B cell (primary cell): ENCODE data around the gene LRRN3. TPM values are rescaled to one million over a fixed set of nuclear protein-coding genes. Genes with fewer than 3 reads are reported as not detected.

ENCODE experiments used
- ATAC-seq: fragments of 200-7000 bp; cut with Tn5 transposase; one replicate; pipeline ENCODE4 v1.10.0; 2021; ENCODE audit warnings: low read depth, mild to moderate bottlenecking, moderate number of reproducible peaks, moderate library complexity
- CTCF ChIA-PET: fragments of 350-600 bp; sonication (Branson Sonifier 250); formaldehyde crosslinking; loops from one replicate; lab custom pipeline; 2021; ENCODE audit warnings: antibody characterized with exemption, inconsistent platforms; lab: Charles Lee
- POLR2A ChIA-PET: fragments of 350-600 bp; sonication (Branson Sonifier 250); formaldehyde crosslinking; loops from one replicate; lab custom pipeline; 2021; ENCODE audit warnings: antibody characterized with exemption; lab: Charles Lee
- DNase-seq: peaks from one replicate; pipeline ENCODE4 v3.0.0; 2013
- H2AFZ ChIP-seq: 2 replicates; pipeline ENCODE4 v1.6.1; 2012; ENCODE audit warnings: mild to moderate bottlenecking, low read depth, low read length; ENCODE audit not compliant: insufficient read depth, poor library complexity, severe bottlenecking
- H3K27ac ChIP-seq, 2 donors: 1 replicate in 1 of 2; 2 replicates in 1 of 2; pipeline ENCODE4 v1.5.1; 2012 to 2013; ENCODE audit warnings: low read length in 2 of 2, mild to moderate bottlenecking in 2 of 2, moderate library complexity in 1 of 2
- H3K27me3 ChIP-seq, 4 experiments: fragments of 200-600 bp in 1 of 4; sonication (generic) in 1 of 4; replicated peaks in 1 of 4; 1 replicate in 2 of 4; 2 replicates in 2 of 4; pipeline versions ENCODE4 v1.6.1 to v1.7.0; 2013 to 2016; ENCODE audit warnings: low read length in 3 of 4, mild to moderate bottlenecking in 2 of 4, mixed read lengths in 1 of 4, moderate library complexity in 1 of 4; ENCODE audit not compliant: insufficient read depth in 4 of 4, control insufficient read depth in 3 of 4; ENCODE audit errors: control extremely low read depth in 1 of 4
- H3K36me3 ChIP-seq, 2 experiments: replicated peaks in 1 of 2; 1 replicate in 1 of 2; 2 replicates in 1 of 2; pipeline versions ENCODE4 v1.6.1 to v1.7.1; 2013; ENCODE audit warnings: low read length in 1 of 2; ENCODE audit not compliant: insufficient read depth in 2 of 2, control insufficient read depth in 1 of 2; ENCODE audit errors: control extremely low read depth in 1 of 2, extremely low read depth in 1 of 2
- H3K4me1 ChIP-seq, 2 donors: fragments of 200-600 bp in 1 of 2; sonication (generic) in 1 of 2; 1 replicate in 1 of 2; 2 replicates in 1 of 2; pipeline versions ENCODE4 v1.5.1 to v1.6.1; 2013 to 2017; ENCODE audit warnings: low read length in 2 of 2; ENCODE audit not compliant: control insufficient read depth in 2 of 2, insufficient read depth in 2 of 2
- H3K4me2 ChIP-seq: replicated peaks from 2 replicates; pipeline ENCODE3; 2012; ENCODE audit warnings: mild to moderate bottlenecking, low read depth, low read length; ENCODE audit not compliant: poor library complexity, severe bottlenecking
- H3K4me3 ChIP-seq, 5 experiments: fragments of 200-600 bp in 1 of 5; sonication (generic) in 1 of 5; 1 replicate in 3 of 5; 2 replicates in 2 of 5; pipeline versions ENCODE4 v1.5.1 to v1.7.0; 2011 to 2016; ENCODE audit warnings: low read length in 4 of 5, mild to moderate bottlenecking in 4 of 5, low read depth in 2 of 5, control low read depth in 1 of 5, moderate library complexity in 1 of 5; ENCODE audit not compliant: insufficient read depth in 1 of 5; ENCODE audit errors: control extremely low read depth in 1 of 5, extremely low read depth in 1 of 5
- H3K79me2 ChIP-seq: fragments of 200-600 bp; sonication (generic); one replicate; pipeline ENCODE4 v1.6.0; 2016; ENCODE audit warnings: low read length; ENCODE audit not compliant: control insufficient read depth, insufficient read depth
- H3K9ac ChIP-seq: fragments of 200-600 bp; sonication (generic); 2 replicates; pipeline ENCODE4 v1.6.1; 2017; ENCODE audit warnings: mild to moderate bottlenecking, low read length, moderate library complexity
- H3K9me3 ChIP-seq, 3 donors: one replicate each; pipeline versions ENCODE4 v1.6.1 to v1.7.1; 2013; ENCODE audit warnings: low read length in 2 of 3; ENCODE audit not compliant: control insufficient read depth in 2 of 3, insufficient read depth in 1 of 3; ENCODE audit errors: control extremely low read depth in 1 of 3
- H4K20me1 ChIP-seq: 2 replicates; pipeline ENCODE4 v1.6.0; 2012; ENCODE audit warnings: mild to moderate bottlenecking, low read length; ENCODE audit not compliant: insufficient read depth, control insufficient read depth, poor library complexity, severe bottlenecking
- H3K27ac Mint-ChIP-seq: one replicate; pipeline ENCODE4 v1.8.0; 2021; ENCODE audit warnings: mixed read lengths
- H3K27me3 Mint-ChIP-seq: one replicate; pipeline ENCODE4 v1.8.0; 2021; ENCODE audit warnings: mixed read lengths
- H3K4me1 Mint-ChIP-seq: one replicate; pipeline ENCODE4 v1.8.0; 2021; ENCODE audit warnings: mixed read lengths
- H3K4me3 Mint-ChIP-seq: one replicate; pipeline ENCODE4 v1.8.0; 2021; ENCODE audit warnings: mixed read lengths
- H3K9me3 Mint-ChIP-seq: one replicate; pipeline ENCODE4 v1.8.0; 2022; ENCODE audit warnings: mixed read lengths; ENCODE audit not compliant: insufficient read depth
- CTCF ChIP-seq: fragments of 200-600 bp; IDR thresholded peaks from one replicate; pipeline ENCODE4 v1.8.0; 2022; ENCODE audit warnings: antibody characterized with exemption, mild to moderate bottlenecking
- EZH2 ChIP-seq: IDR thresholded peaks from 2 replicates; pipeline ENCODE4 v1.6.1; 2012; ENCODE audit warnings: borderline replicate concordance, low read depth, mild to moderate bottlenecking, moderate library complexity, low read length; ENCODE audit not compliant: insufficient read depth, poor library complexity, severe bottlenecking
- WGBS: methylation state at CpG from one replicate; pipeline ENCODE4 v1.1.5; 2013; ENCODE audit warnings: missing lambda C conversion rate; ENCODE audit not compliant: insufficient coverage; 5-methylcytosine and 5-hydroxymethylcytosine counted together
- intact Hi-C: fragments of 100-400 bp; cut with micrococcal nuclease; formaldehyde crosslinking; loops from one replicate; pipeline ENCODE4 v1.10.0; 2022
- polyA plus RNA-seq: library from polyadenylated mRNA; depleted of rRNA; stranded (reverse); fragments of >200 nt; gene quantifications from 2 replicates; pipeline ENCODE4 v1.2.3, GENCODE V29; 2012
- total RNA-seq, 2 donors: library from RNA; stranded (reverse); fragments of 120-200 nt in 1 of 2; gene quantifications; 1 replicate in 1 of 2; 2 replicates in 1 of 2; pipeline versions ENCODE4 v1.2.3 to v1.2.4, GENCODE V29; 2013 to 2022

LRRN3 gene
- total and polyA plus RNA-seq, 2 donors (not counting 1 experiment from before 2014, with no cell fraction given), result 0.03 to 0.20 TPM

- H3K36me3 ChIP-seq, result no peaks in the 10 kb centered on the region
- no peak overlapping the region for H3K9ac ChIP-seq
- intact Hi-C loops, result no loop called here
- H3K4me1 ChIP-seq, result peaks cover 11 to 23% of the 10 kb centered on the region in 2 donors
- no peak overlapping the region for H3K4me3 Mint-ChIP-seq
- TF ChIP-seq EZH2 (no peak), CTCF (no peak)
- ChIA-PET CTCF (no interaction called here), POLR2A (no interaction called here)
- H3K9me3 ChIP-seq, result no peaks in the 10 kb centered on the region
- no peak overlapping the region for H3K4me3 ChIP-seq
- no peaks in the 10 kb centered on the region for H3K27me3 ChIP-seq
- H3K27ac ChIP-seq, result no peak overlapping the region
- no peaks in the 10 kb centered on the region for H3K27me3 Mint-ChIP-seq
- no peak for ATAC-seq
- H3K9me3 Mint-ChIP-seq, result no peaks in the 10 kb centered on the region
- H3K79me2 ChIP-seq, result no peaks in the 10 kb centered on the region
- no peak overlapping the region for H3K27ac Mint-ChIP-seq
- peaks cover 31% of the 10 kb centered on the region for H3K4me1 Mint-ChIP-seq
- no CpG with 5 or more reads among the region's 1 CpG for WGBS
- no peak overlapping the region for H2AFZ ChIP-seq
- H4K20me1 ChIP-seq, result no peaks in the 10 kb centered on the region
- no peak overlapping the region for H3K4me2 ChIP-seq
- no peak for DNase-seq
Measured at GRCh38 chr7:111108000-111108399, 17.1 kb downstream of the LRRN3 start.

- no CpG with 5 or more reads among the region's 3 CpGs for WGBS
- Histone ChIP-seq H3K4me3 (no peak overlapping the region), H2AFZ (no peak overlapping the region), H3K9ac (no peak overlapping the region), H3K79me2 (no peaks in the 10 kb centered on the region), H3K27ac (no peak overlapping the region), H3K4me2 (no peak overlapping the region), H3K27me3 (no peaks in the 10 kb centered on the region), H3K9me3 (no peaks in the 10 kb centered on the region), H3K4me1 (peaks cover 11 to 20% of the 10 kb centered on the region in 2 donors), H4K20me1 (no peaks in the 10 kb centered on the region), H3K36me3 (no peaks in the 10 kb centered on the region)
- ChIA-PET CTCF (interaction anchor here (0.7 kb wide), 1 partner anchor 23 kb away, joined by 3 read pairs; no protein-coding TSS in a partner anchor), POLR2A (no interaction called here)
- TF ChIP-seq EZH2 (no peak), CTCF (no peak)
- ATAC-seq (no peak), DNase-seq (no peak)
- Mint-ChIP-seq H3K4me3 (no peak overlapping the region), H3K27me3 (no peaks in the 10 kb centered on the region), H3K9me3 (no peaks in the 10 kb centered on the region), H3K27ac (no peak overlapping the region), H3K4me1 (peaks cover 28% of the 10 kb centered on the region)
- intact Hi-C loops, result no loop called here
Measured at GRCh38 chr7:111108496-111108895, 17.6 kb downstream of the LRRN3 start.
